GM19328 (cell line): ENCODE data around the gene VAX1.

Source experiments
- ATAC-seq: cut with Tn5 transposase; IDR thresholded peaks from one replicate; pipeline ENCODE4 v1.9.1; 2021; ENCODE audit warnings: mild to moderate bottlenecking, moderate library complexity; ENCODE audit not compliant: unreplicated experiment

VAX1 gene

DNA sequence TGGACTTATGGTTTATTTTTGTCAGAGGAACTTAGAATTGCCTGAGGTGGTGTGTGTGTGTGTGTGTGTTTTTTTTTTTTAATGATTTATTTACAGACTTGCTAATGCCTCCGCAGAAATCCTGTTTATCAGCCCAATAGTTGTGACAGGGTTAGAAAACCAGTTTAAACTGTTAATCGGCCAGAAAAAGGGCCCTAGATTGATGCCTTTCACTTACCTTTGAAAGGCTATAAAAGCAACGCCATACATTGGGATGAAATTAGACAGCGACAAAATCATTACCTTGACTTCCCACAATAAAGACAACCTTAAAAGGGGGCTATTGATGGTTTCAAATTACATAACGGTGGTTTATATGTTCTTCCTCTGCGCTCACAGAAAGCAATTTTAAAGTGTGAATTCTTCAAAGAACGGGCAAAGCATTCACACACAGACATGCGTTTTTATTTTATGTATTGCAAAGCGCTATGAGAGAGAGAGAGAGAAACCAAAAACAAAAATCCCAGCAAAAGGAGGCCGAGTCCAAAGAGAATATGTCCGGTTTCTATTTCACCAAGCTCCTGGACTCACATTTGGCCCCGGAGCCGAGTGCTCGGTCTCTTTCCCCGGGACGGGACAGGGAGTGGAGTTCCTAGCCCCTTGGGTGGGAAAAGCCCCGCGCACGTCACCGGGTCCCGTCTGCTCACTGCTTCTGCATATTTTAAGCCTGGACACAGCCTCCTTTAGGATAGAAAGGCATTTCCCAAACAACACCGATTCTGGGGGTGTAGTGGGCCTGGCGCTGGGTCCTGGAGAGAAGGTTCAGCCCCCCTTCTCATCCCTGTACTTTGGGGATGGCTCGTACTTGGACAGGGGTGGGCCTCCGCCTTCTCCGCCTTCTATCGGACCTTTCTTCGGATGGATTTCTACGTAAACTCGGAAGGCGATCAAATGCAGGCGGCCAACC is 26.8 kb upstream of the VAX1 start:
- ATAC-seq: no peak

DNA sequence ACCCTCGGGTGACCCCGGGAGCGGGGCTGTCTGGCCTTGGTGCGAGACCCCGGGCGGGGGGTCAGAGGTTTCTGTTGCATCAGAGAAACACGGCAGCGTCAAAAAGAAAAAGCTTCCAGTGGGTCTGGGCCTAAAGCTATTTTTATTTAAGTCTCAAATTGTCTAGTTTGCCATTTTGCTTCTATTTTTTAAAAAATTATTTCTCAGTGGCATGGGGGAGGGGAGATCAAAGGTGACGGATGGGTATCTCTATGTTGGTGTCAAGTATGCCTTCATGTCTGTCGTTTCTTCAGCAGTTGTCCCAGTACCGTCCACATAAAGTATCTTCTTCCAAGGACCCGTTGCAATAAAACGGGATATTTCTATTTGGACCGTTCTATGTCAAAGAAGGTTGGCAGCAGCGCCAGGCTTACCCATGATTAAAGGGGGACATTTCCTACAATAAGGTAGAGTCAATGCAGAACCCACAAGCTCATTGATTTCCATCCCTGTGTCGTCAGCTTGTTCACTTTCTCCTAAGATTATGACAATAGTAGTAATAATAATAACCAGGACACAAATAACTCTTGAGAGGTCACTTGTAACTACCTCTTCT is 26.0 kb upstream of the VAX1 start:
- ATAC-seq: no peak

DNA sequence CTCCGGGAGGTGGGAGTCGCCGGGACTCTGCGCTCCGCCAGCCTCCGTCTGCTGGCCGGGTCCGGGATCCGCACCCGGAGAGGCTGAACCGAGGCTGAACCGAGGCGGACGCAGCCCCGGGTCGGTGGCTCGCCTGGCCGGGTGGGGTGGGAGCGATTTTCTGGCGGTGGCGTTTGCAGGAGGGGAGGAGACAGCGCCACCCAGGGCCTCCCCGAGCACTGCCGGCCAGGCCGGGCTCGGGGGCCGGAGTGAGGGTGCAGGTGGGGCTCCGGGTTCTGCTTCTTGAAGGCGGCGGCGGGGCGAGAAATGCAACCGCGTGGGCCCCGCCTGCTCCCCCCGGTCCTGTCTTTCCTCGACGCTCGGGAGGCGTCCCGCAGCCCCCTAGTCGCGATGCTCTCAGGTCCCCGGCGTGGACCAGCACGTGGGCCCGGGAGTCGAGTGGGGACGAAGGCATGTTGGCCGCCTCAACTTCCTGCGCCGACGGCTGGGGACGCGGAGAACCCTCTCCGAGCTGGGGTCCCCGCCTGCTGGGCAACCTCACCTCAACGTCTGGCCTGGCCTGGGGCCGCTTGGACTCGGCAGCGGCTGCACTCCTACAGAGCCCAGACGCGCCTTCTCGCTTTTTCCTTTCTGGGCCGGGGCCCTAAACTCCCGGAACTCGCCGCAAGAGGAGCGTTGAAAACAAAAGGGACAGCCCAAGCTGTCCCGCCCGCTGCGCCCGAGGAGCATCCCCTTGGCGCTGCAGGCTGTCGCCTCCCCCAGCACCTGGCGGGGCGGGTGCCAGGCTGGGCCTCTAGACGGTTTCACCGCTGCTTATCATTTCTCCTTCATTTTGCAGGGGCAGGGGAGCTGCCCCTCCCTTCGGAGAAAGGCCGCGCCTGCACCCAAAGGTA is 25.2 kb upstream of the VAX1 start:
- ATAC-seq: no peak

DNA sequence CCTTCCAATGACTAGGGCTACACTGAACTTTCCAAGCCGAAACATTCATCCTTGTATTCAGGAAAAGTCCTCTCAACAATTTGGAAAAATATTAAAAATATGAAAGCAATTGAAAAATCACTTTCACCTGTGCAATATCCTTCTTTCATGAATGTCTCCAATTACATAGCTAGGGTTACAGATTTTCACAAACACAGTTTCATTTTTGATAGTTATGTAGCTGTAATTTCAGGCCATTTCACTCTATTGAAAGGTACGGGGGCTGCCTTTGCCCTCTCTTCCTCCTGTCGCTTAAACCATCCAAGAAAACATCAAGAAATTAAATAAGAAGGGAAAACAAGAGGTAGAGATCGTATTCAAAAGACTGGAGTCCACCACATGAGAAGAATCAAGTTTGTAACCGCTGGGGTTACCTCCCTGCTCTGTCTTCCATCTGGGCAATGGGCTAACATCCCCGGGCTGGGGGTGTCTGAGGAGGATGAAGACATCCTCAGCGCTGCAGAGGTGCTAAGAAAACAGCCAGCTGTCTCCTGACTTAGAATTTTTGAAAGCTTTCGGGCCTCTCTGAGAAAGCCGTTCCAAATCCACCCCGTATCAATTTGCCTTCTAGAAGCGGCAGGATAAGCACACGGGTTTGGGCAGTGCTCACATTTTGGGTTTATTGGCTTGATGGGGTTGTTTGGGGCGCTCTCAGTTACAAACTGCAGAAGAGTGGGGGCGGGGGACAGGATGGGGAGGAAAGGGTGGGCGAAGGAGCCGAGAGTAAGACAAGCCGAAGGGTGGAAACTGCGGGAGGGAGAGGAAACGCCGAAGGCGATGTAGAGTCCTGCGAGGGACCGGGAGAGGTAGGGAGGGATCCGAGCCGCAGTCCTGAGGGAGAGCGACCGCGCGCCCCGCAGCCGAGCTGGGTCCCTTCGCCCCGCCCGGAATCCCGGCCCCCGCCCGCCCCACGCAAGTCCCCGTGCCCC is 24.3 kb upstream of the VAX1 start:
- ATAC-seq: no peak

DNA sequence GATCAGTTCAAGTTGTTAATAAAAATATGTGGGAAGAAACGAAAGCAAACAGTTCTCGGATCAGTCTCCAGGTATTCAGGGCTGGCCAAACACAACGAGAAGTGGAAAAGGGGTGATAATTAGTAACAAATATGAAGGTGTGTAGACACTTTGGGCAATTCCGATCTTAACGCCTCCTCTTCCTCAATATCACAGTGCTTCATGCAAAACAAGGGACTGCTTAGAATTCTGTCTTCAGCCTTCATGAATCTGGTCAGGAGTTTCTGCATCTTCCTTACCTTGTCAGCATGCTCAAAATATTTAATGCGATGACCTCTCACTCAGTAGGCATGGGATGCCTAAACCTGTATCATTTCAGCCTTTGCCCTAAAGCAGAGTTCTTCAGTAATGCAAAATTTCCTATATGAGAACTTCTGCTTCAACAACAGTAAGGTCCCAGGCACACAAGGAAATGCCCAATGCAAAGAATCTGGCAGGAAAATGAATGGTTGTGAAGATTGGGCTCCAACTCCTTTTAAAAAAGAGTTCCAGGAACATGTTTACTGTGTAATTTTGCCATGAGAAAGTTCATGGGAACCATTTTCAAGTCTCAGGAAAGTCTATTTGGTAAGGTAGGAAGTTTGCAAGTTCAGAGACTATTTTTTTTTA is 23.4 kb upstream of the VAX1 start:
- no peak for ATAC-seq

DNA sequence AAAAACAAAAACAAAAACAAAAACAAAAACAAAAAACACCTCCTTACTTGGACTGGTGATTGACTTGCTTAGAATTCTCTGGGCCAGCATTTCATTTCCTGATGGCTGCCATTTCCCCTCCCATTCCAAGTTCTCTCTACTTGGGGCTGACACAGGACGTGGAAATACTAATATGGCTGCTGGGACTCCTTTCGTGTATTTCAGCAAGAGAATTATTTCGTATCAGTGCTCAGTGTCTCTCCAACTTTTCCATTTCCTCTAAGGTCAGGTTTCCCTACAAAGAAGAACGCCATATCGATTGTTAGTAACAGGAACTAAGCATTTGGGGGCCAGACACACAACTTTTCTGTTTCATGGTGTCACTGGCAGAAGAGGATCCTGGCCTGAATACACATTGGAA is 22.5 kb upstream of the VAX1 start:
- no peak for ATAC-seq

DNA sequence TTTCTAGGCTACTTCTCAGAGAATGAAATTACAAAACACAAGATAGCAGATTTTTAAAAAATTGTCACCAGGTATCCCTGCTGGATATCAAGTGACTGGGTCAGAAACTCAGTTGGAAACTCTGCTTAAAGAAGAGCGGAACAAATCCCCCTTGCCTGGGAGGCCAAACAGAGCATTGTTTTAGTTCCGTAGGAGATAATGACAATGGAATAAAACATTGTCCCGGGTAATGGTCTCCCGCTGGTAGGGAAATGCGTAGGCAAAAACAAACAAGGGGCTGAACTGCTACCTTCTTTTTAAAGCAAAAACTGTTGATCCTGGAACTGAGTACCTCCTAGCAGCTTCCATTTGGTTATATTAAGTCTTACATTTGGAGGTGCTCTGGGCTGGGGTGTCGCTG is 21.3 kb upstream of the VAX1 start:
- ATAC-seq: no peak

DNA sequence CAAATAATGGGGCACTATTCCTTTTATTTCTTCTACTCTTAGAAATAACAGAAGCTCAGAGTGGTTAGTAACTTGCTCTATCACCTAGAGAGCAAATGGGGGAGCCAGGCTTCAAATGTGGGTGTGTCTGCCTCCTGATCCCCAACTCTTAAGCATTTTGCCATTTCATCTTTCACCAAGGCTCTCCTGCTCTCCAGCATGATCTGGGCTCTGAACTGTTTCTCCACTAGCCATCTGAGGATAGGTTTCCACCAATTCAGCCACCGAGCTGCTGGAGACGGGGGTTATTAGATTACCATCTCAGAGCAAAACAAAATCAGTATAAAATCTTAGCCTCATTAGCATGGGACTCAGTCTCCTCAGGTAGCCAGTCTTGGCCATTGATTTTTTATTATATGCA is 20.2 kb upstream of the VAX1 start:
- ATAC-seq: no peak

DNA sequence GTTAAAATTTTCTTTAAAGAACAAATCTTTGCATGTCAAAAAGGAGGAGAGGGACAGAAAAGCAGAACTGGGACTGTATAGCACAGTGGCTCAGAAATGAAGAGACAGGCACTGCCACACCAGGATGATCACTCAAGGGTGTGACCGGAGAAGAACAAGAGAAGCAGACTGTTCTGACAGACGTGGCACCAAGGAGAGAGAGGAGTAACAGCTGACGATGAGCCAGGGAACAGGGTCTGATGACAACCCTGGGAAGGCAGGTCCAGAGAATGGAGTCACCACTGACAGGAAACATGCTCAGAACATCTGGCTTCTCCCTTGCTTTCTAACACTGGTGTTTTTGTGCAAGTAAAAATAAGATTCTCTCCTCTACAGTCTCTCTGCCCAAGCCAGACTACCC is 14.6 kb upstream of the VAX1 start:
- ATAC-seq: no peak

DNA sequence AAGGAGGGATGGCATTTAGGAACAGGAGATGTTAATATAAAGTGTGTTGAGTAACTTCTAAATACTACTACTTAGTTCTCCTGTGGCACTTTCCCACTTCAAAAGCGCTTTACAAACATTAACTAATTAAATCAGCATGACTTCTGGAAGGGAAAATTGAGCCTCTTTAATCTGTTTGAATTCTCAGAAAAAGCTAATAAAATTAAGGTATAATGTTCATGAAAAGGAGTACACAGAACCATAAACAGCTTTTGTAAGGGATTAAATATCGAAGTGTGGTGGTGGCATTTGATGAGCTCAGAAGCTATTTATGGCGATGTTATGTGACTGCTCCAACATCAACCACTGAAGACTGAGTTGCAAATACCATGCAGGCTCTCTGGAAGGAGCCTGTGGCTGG is 10.2 kb upstream of the VAX1 start:
- ATAC-seq: no peak

DNA sequence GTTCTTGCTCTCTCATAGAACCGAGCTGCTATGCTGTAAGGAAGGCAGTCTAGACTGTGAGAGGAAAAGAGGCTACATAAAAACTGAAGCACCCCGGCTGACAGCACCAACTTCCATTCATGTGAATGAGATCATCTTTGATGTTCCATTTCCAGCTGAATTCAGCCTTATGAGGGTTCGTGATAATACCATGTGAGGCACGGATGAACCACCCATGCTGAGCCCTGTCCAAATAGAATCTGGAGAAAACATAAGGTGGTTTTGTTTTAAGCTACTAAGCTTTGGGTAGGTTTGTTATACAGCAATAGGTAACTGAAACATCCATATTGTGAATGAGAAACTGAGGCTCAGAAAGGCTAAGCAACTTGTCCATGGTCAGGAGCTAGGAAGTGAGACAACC is 6.9 kb upstream of the VAX1 start:
- ATAC-seq: no peak

DNA sequence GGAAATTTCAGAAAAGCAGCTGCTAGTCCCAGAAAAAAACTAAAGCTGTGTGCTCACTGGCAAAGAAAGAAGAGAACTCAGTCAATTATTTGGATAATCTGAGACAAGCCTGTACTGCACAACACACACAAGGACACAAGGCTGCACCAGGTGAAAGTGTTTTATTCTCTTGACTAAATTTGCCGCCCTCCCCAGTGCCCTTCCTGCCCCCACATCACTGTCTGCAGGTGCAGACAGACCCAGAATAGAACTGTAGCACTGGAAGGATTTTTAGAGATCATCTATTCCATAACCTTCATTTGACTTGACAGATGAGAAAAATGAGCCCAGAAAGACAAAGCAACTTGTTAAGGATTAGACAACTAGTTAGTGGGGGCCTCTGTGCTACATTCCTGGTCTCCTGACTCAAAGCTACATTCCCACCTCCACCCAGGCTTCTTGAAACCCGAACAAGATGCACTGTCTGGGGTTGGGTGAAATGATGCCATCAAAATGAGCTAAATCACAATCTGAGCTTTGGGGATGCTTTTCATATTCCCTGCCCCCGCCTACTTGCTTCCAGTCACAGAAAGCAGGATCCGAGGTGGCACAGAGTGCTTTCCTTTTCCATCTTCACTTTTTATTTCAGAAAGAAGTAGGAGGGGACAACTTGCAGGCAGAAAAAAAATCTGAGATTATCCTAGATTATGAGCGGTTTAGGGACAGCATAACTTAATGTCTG is 5.2 kb upstream of the VAX1 start:
- no peak for ATAC-seq

DNA sequence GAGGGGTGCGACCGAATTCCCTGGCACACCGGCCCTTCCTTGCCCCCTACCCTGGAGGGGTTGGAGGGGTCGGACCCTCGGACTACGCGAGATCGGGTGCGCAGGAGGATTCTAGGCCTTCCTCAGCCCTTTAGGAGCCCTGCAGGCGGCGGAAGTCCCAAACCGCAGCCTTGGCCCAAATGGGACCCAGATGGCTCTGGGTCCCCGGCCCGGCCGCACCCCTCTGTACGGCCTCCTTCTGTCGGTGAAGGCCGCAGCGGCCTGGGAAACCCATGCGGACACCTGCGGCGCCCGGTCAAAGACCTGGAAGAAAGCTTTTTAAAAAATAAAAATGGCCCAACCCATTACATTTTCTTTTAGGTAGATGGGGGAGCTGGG is 2.4 kb upstream of the VAX1 start:
- ATAC-seq: no peak

DNA sequence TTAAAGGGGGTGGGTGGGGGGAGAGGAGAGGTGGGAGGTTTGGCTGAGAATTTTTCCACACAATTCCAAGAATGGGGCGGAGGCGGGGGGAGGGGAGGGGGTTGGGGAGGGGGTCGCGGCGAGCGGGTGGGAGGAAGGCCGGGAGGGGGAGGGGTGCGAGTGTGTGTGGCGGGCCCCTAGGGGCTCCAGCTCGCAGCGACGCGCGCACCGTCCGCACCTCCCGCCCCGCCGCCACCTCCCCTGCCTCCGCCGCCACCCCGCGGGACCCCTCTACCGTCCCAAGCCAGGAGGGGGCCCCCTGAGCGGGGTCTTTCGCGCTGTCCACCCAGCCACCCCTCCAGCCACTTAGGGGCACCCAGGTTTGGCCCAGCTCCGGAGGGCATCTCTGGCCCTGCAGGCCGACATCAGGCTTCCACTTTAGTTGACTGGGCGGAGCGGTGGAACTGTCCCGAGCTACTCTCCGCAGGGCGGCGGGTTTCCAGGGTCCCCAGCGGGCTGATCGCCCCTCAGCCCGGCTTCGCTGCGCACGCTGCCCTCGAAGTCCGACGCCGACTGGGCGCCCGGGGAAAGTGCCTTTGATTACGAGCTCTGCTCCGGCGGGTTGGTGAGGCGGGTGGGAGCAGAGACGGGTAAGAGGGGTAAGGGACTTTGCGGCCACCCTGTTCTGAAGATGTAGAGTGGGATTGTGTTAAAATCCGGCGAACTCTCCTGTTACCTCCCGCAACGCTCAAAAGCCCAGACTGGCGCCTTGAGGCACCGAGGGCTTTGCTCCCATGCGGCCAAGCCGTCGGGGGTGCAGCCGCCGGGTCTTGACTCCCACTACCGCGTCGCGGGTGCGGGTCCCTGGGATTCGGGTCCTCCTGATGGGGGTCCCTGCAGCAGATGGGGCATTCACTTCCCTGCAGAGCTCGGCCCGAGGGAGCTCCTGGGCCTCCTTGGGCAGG is 1.8 kb upstream of the VAX1 start:
- no peak for ATAC-seq

DNA sequence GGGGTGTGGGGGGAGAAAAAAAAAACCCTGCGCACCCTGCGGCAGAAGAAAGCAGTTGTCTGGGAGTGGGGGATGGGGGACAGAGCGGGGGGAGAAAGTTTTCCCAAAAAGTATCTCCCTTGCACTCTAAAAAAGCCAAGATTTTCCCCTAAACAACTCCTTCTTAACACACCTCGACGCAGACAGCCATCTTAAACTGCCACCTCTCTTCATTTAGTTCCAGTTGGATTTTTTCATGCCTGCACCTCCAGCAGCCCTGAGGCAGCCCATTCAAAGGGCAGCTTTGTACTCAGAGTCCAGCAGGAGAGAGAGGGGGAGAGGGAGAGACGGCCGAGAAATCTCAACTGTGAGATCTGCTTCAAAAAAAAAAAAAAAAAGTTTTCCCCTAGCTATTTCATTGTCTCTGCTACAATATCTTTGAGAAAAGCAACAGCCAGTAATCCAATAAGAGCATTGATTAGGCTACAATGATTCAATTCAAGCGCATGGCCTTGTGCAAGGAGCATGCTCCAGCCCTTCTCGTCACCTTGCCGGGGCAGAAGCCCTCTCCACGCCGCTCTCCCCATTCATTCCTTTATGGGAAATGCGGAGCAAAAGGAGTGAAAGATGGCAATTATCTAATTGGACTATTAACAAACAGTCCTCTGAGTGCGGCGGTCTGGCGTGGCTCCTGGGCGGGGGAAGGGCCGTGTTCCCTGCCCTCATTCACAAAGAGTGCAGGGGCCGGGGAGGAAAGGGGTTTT is 939 bp upstream of the VAX1 start:
- no peak for ATAC-seq

DNA sequence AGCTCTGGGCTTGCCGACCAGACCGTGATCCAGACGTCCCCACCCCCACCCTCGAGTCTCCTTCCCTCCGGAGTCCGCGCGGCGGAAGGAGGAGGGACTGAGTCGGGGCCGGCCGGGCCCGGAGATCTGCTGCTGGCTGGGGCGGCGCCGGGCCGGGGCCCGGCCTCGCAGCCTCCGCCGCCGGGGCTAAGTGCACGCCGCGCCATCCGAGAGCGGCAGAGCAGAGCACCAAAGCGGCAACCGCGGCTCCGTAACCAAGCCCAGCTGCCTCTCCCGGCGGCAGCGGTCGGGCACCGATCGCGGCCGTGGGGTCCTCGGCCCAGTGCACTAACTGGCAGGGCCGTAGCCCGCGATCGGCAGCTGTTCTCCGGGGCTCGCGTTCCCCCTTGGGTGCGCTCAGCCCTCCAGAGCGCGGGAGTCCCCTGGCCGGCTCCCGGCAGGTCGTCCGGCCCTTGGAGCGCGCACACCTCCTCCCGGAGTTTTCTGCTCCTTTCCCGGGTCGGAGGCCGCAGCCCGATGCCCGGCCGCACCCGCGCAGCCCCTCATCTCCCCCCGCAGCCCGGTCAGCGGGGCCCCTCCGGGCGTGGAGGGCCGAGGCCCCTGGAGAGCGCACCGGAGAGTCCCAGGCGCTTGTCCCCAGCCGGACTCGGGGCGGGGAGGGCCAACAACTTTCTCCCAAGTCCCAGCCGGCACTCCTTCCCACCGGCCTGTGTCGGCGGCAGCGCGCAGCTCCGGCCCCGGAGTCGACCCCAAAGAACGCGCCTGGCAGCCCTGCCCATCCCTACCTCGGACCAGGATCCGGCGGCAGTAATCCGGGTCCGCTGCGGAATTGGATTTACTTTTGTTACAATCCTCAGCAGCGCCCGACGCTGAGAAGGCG is 799 bp downstream of the VAX1 start:
- ATAC-seq: no peak
